ENCODE results near the gene PSEN2.

The PSEN2 gene

DNA sequence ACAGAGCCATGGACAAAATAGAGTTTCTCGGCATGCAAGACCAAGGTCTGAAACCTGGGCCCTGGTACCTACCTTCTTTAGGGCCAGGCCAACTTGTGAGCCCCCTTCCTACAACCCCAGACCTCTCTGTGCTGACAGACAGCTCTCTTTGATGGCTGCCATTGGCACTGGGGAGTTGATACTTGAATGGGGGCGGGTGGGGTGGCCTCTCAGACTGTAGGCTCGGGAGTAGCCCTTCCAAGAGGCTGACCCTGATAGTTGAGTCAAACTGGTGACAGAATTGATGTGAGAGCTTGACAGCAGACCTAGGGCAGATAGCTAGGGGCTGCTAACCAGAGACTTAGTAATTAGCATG is 44.7 kb upstream of the PSEN2 start:
- no peak overlapping the region for H3K4me3 ChIP-seq (ENCODE audit: low read depth, low read length)
- TF ChIP-seq, protein P1, sequence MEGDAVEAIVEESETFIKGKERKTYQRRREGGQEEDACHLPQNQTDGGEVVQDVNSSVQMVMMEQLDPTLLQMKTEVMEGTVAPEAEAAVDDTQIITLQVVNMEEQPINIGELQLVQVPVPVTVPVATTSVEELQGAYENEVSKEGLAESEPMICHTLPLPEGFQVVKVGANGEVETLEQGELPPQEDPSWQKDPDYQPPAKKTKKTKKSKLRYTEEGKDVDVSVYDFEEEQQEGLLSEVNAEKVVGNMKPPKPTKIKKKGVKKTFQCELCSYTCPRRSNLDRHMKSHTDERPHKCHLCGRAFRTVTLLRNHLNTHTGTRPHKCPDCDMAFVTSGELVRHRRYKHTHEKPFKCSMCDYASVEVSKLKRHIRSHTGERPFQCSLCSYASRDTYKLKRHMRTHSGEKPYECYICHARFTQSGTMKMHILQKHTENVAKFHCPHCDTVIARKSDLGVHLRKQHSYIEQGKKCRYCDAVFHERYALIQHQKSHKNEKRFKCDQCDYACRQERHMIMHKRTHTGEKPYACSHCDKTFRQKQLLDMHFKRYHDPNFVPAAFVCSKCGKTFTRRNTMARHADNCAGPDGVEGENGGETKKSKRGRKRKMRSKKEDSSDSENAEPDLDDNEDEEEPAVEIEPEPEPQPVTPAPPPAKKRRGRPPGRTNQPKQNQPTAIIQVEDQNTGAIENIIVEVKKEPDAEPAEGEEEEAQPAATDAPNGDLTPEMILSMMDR (IDR thresholded peaks at IDR 0.05; ENCODE audit: low read depth, low read length) = no peak

DNA sequence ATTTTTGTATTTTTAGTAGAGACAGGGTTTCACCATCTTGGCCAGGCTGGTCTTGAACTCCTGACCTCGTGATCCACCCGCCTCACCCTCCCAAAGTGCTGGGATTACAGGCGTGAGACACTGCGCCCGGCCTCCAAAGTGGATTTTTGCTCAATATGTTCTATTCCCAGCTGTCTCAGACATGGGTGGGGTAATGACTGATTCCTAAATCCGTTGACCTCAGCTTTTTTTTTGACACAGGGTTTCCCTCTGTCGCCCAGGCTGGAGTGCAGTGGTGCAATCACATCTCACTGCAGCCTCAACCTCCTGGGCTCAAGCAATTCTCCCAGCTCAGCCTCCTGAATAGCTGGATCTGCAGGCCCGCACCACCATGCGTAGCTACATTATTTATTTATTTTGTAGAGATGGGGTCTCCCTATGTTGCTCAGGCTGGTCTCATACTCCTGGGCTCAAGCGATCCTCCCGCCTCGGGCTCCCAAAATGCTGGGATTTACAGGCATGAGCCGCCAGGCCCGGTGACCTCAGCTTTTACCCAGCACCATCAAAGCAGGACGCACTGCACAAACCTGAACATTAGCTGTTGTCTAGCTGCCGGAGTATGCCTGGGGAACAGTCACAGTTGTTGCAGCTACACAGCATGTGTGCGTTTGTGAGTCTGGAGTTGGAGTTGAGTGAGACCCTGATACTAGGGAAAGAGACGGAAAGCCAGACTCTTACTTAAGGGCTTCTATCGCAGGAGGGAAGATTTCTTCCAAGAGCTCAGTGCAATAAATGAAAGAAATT is 43.7 kb upstream of the PSEN2 start:
- H3K27me3 ChIP-seq (ENCODE audit: insufficient read depth, low read depth, severe bottlenecking) = no peaks in the 10 kb centered on the region
- H3K4me3 ChIP-seq (ENCODE audit: low read depth, low read length) = no peak overlapping the region
- H3K36me3 ChIP-seq = no peaks in the 10 kb centered on the region
- TF ChIP-seq, protein P1 (IDR thresholded peaks at IDR 0.05; ENCODE audit: low read depth, low read length) = no peak
- H3K9me3 ChIP-seq (ENCODE audit: severe bottlenecking) = no peaks in the 10 kb centered on the region
- DNase-seq = no peak
- H3K27ac ChIP-seq = no peak overlapping the region

More for the DNA sequence above, 44.7 kb upstream of the PSEN2 start:
- Histone ChIP-seq H3K9me3 (ENCODE audit: severe bottlenecking) (no peaks in the 10 kb centered on the region), H3K27me3 (ENCODE audit: insufficient read depth, low read depth, severe bottlenecking) (no peaks in the 10 kb centered on the region), H3K36me3 (no peaks in the 10 kb centered on the region), H3K27ac (no peak overlapping the region)
- DNase-seq = no peak

DNA sequence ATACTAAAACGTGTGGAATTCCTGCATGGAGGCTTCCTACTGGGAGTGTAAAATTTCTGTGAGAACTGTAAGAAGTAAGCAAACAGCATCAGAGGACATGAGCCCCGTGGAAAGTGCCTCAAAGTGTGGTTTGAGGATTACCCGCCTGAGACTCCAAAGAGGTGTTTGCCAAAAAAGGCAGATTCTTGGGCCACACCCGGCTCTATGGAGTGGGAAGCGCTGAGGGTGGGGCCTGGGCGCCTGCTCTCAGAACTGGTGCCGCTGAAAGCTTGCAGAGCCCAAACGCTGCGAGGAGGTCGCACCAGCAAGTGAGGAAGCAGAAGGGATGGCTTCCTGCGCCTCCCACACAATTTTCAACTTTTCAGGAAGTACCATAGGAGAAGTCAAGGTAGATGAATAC is 43.0 kb upstream of the PSEN2 start:
- Histone ChIP-seq H3K27me3 (ENCODE audit: insufficient read depth, low read depth, severe bottlenecking) (no peaks in the 10 kb centered on the region), H3K27ac (no peak overlapping the region), H3K4me3 (ENCODE audit: low read depth, low read length) (no peak overlapping the region), H3K36me3 (no peaks in the 10 kb centered on the region), H3K9me3 (ENCODE audit: severe bottlenecking) (no peaks in the 10 kb centered on the region)
- TF ChIP-seq, protein P1 (IDR thresholded peaks at IDR 0.05; ENCODE audit: low read depth, low read length) = no peak
- no peak for DNase-seq

DNA sequence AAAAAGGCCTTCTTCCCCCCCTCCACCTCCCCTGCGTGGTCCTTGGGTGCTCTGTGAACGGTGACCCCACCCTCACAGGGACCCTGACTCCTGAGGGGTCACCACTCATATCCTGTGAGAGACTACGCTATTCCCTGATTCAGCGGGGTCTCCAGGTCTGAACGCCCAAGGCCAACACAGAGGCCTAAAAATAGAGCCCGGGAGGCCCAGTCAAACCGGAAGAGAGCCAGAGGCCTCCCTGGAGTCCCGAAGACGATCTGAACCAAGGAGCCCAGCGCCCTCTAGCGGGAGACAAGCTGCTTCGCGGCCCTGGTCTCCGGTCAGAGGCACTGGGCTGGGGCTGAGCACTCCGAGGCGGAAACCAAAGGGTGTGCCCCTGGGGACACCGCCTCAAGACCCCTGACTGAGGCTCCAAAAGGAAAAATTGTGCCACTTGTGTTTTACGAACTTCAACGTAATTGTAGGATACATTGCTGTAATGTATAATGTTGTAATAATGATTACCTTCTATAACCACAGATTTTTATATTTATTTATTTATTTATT is 42.4 kb upstream of the PSEN2 start:
- Histone ChIP-seq H3K27me3 (ENCODE audit: insufficient read depth, low read depth, severe bottlenecking) (no peaks in the 10 kb centered on the region), H3K27ac (peak overlapping the region; percentile 45; the same call in 1 of the 2 replicates), H3K4me3 (ENCODE audit: low read depth, low read length) (no peak overlapping the region), H3K36me3 (no peaks in the 10 kb centered on the region), H3K9me3 (ENCODE audit: severe bottlenecking) (no peaks in the 10 kb centered on the region)
- TF ChIP-seq, protein P1 (IDR thresholded peaks at IDR 0.05; ENCODE audit: low read depth, low read length) = peak; percentile 74
- peak; percentile 88 for DNase-seq

DNA sequence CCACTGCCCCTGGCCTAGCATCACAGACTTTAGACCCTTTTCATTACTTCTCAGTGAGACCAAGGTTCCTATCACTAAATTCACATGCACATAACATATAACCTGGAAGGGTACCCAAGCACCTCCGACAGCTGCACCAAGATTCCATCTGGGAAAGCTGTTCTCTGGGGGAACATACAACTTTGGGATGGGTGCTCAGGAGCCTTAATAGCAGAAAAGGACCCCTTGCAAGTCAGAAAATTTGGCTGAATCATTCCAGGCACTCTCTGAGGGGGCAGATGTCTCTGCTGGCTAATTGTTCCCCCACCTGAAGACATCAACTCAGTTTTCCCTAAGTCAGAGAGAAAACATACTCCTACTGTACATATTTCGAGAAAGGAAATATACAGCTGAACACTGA is 41.3 kb upstream of the PSEN2 start:
- TF ChIP-seq, protein P1 (IDR thresholded peaks at IDR 0.05; ENCODE audit: low read depth, low read length) = no peak
- Histone ChIP-seq H3K36me3 (no peaks in the 10 kb centered on the region), H3K4me3 (ENCODE audit: low read depth, low read length) (no peak overlapping the region), H3K9me3 (ENCODE audit: severe bottlenecking) (no peaks in the 10 kb centered on the region), H3K27me3 (ENCODE audit: insufficient read depth, low read depth, severe bottlenecking) (no peaks in the 10 kb centered on the region), H3K27ac (no peak overlapping the region)
- DNase-seq = no peak
